HepG2 (cell line): ENCODE measurements around the gene TOR2A. TPM values are rescaled to one million over a fixed set of nuclear protein-coding genes. Genes with fewer than 3 reads are reported as not detected.

ENCODE experiments used
- ATAC-seq: fragments of 200-7000 bp; cut with Tn5 transposase; 3 replicates; pipeline ENCODE4 v1.9.1; 2020; ENCODE audit warnings: mild to moderate bottlenecking, moderate library complexity
- BruUV-seq: library from RNA; stranded (reverse); fragments of 400-500 nt; replicated peaks from 2 replicates; lab custom pipeline; 2021; lab: Mats Ljungman, UMichigan
- CTCF ChIA-PET: fragments of 300-600 bp; formaldehyde crosslinking; extraction: SDS; loops from one replicate; lab custom pipeline; 2021; ENCODE audit warnings: low total read pairs, inconsistent platforms, low intra/inter-chr PET ratio; lab: Yijun Ruan, JAX
- POLR2A ChIA-PET: fragments of 350-600 bp; sonication (Branson Sonifier 250); formaldehyde crosslinking; loops from one replicate; lab custom pipeline; 2020; ENCODE audit warnings: antibody characterized with exemption, inconsistent platforms; lab: Yijun Ruan, JAX
- DNase-seq: peaks from one replicate; pipeline ENCODE4 v3.0.0-alpha.2; 2015; ENCODE audit warnings: low spot score
- FAIRE-seq: peaks from 3 replicates; lab custom pipeline; 2011; peaks lifted over from hg19 to GRCh38; lab: Jason Lieb, UNC
- H2AFZ ChIP-seq: one replicate; pipeline ENCODE4 v1.6.1; 2011; ENCODE audit warnings: low read length, inconsistent platforms
- H3K27ac ChIP-seq: fragments of 300-600 bp; 3 replicates; pipeline ENCODE4 v1.8.0; 2011; ENCODE audit warnings: mixed run types, mild to moderate bottlenecking, mixed read lengths, low read length, inconsistent platforms; ENCODE audit not compliant: insufficient read depth; ENCODE audit errors: extremely low read length
- H3K27me3 ChIP-seq, 2 experiments: fragments of 200-600 bp in 1 of 2; 2 replicates in 1 of 2; 3 replicates in 1 of 2; pipeline versions ENCODE4 v1.6.0 to v1.8.0; 2011; ENCODE audit warnings: low read length in 2 of 2, mild to moderate bottlenecking in 2 of 2, moderate library complexity in 2 of 2, inconsistent platforms in 1 of 2; ENCODE audit not compliant: insufficient read depth in 2 of 2, control insufficient read depth in 1 of 2
- H3K36me3 ChIP-seq, 2 experiments: fragments of 200-600 bp in 1 of 2; replicated peaks in 1 of 2; 2 replicates in 1 of 2; 3 replicates in 1 of 2; pipeline versions ENCODE4 v1.5.1 to v1.8.0; 2011; ENCODE audit warnings: low read length in 2 of 2, inconsistent platforms in 1 of 2; ENCODE audit not compliant: insufficient read depth in 2 of 2, control insufficient read depth in 1 of 2
- H3K4me1 ChIP-seq: 2 replicates; pipeline ENCODE4 v1.5.1; 2012; ENCODE audit warnings: low read length, inconsistent platforms; ENCODE audit not compliant: insufficient read depth
- H3K4me2 ChIP-seq: 2 replicates; pipeline ENCODE4 v1.6.0; 2011; ENCODE audit warnings: low read depth, low read length, inconsistent platforms
- H3K4me3 ChIP-seq, 3 experiments: fragments of 200-600 bp in 1 of 3; sonication (generic), shearing (Covaris generic) in 1 of 3; replicated peaks in 1 of 3; 2 replicates each; pipeline ENCODE4 v1.5.1; 2011 to 2016; ENCODE audit warnings: low read length in 3 of 3, inconsistent platforms in 2 of 3, low read depth in 2 of 3, mild to moderate bottlenecking in 2 of 3, control low read depth in 1 of 3, mixed read lengths in 1 of 3; ENCODE audit not compliant: insufficient read depth in 1 of 3
- H3K79me2 ChIP-seq: one replicate; pipeline ENCODE4 v1.6.1; 2011; ENCODE audit warnings: low read length, inconsistent platforms; ENCODE audit not compliant: insufficient read depth
- H3K9ac ChIP-seq: 2 replicates; pipeline ENCODE4 v1.6.0; 2011; ENCODE audit warnings: mild to moderate bottlenecking, low read depth, low read length, inconsistent platforms; ENCODE audit not compliant: insufficient read depth
- H3K9me3 ChIP-seq: 2 replicates; pipeline ENCODE4 v1.5.1; 2012; ENCODE audit warnings: mild to moderate bottlenecking, low read length
- H4K20me1 ChIP-seq: 2 replicates; pipeline ENCODE4 v1.6.0; 2011; ENCODE audit warnings: inconsistent platforms, mild to moderate bottlenecking, low read length, moderate library complexity; ENCODE audit not compliant: insufficient read depth
- AHR ChIP-seq: IDR thresholded peaks from 2 replicates; pipeline ENCODE4 v1.6.1; 2018; ENCODE audit warnings: missing genetic modification reagents, missing compliant biosample characterization
- HOXA7 ChIP-seq: sonication (generic); formaldehyde crosslinking; IDR thresholded peaks from 2 replicates; pipeline ENCODE4 v1.8.1; 2022; ENCODE audit warnings: mild to moderate bottlenecking, missing genetic modification reagents, moderate library complexity
- ZMYM3 ChIP-seq: sonication (generic); formaldehyde crosslinking; IDR thresholded peaks from 2 replicates; pipeline ENCODE4 v1.5.1; 2020; ENCODE audit warnings: mild to moderate bottlenecking, missing genetic modification reagents
- ZNF570 ChIP-seq: sonication (generic); formaldehyde crosslinking; IDR thresholded peaks from 2 replicates; pipeline ENCODE4 v1.4.0; 2020; ENCODE audit warnings: mild to moderate bottlenecking, missing genetic modification reagents, borderline replicate concordance
- ZNF629 ChIP-seq: sonication (generic); formaldehyde crosslinking; conservative IDR thresholded peaks from 2 replicates; pipeline ENCODE4 v1.5.0; 2020; ENCODE audit warnings: missing genetic modification reagents
- WGBS: methylation state at CpG from one replicate; pipeline ENCODE4 v1.1.6; 2017; ENCODE audit warnings: low lambda C conversion rate; 5-methylcytosine and 5-hydroxymethylcytosine counted together
- in situ Hi-C: cut with HindIII; loops from 2 replicates; pipeline ENCODE4 v1.10.0; 2017; ENCODE audit warnings: low pct_unique_long_range_greater_than_20kb; ENCODE audit not compliant: extremely low pct_ligation_motif_present
- intact Hi-C: fragments of 100-400 bp; cut with micrococcal nuclease; formaldehyde crosslinking; loops from one replicate; pipeline ENCODE4 v1.10.0; 2022; ENCODE audit not compliant: unreplicated experiment
- polyA plus RNA-seq, 8 experiments: library from polyadenylated mRNA; depleted of rRNA in 3 of 8; stranded (reverse) in 7 of 8; unstranded in 1 of 8; fragments of >200 nt; fragmentation: Illumina TruSeq in 4 of 8; extraction: Trizol in 4 of 8; gene quantifications; 2 replicates each; pipeline versions ENCODE4 v1.2.1 to v1.2.3, GENCODE V29; 2011 to 2016; ENCODE audit warnings: low read depth in 4 of 8, missing spikeins in 1 of 8, mixed read lengths in 1 of 8; ENCODE audit not compliant: insufficient read depth in 1 of 8
- total RNA-seq, 5 experiments: library from RNA; depleted of rRNA; stranded (reverse); fragments of >200 nt; fragmentation: Illumina TruSeq; extraction: Trizol; gene quantifications; 2 replicates each; pipeline ENCODE4 v1.2.3, GENCODE V29; 2016; ENCODE audit warnings: low read depth in 1 of 5
- TF ChIP-seq, protein P1 (sequence below), 2 experiments: sonication (generic) in 1 of 2; formaldehyde crosslinking in 1 of 2; IDR thresholded peaks; 2 replicates each; pipeline versions ENCODE4 v1.4.0 to v1.6.1; 2016 to 2020; ENCODE audit warnings: borderline replicate concordance in 1 of 2, low read depth in 1 of 2, mild to moderate bottlenecking in 1 of 2, missing genetic modification reagents in 1 of 2

Gene TOR2A
- total and polyA plus RNA-seq, 2 of the 13 experiments (the other 11 are each of a cell fraction or from before 2014, with no cell fraction given) = 3.5 to 7.2 TPM

DNA sequence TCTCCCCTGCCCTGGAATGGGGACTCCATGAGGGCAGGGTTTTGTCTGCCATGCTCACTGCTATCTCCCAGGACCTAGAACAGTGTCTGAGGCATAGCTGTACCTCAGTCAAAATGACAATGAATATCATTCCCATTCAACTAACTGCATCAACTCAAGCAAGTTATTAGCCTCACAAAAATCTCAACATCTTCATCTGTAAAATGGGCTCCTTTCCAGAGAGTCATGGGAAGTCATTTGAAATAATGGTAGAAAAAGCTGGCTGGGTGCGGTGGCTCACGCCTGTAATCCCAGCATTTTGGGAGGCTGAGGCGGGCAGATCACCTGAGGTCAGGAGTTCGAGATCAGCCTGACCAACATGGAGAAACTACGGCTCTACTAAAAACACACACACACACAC is 34.0 kb upstream of the TOR2A start:
- BruUV-seq = no TSS peak
- Histone ChIP-seq H3K4me3 (no peak overlapping the region), H2AFZ (no peak overlapping the region), H3K9me3 (no peaks in the 10 kb centered on the region), H3K27ac (no peak overlapping the region), H3K9ac (no peak overlapping the region), H3K27me3 (peaks cover 2 to 40% of the 10 kb centered on the region in 2 experiments; a peak in 3 of 5 replicates), H3K4me1 (peaks cover 9% of the 10 kb centered on the region), H3K36me3 (no peaks in the 10 kb centered on the region), H4K20me1 (no peaks in the 10 kb centered on the region), H3K4me2 (no peak overlapping the region), H3K79me2 (no peaks in the 10 kb centered on the region)
- DNase-seq = no peak
- ChIA-PET POLR2A (no interaction called here), CTCF (no interaction called here)
- in situ Hi-C loops (no loop called here), intact Hi-C loops (no loop called here)
- no peak for FAIRE-seq
- ATAC-seq = no peak
- WGBS = 37% methylated on average over 5 of the region's 5 CpGs
- TF ChIP-seq ZNF629 (peak; percentile 71), AHR (CRISPR knock-in tag) (no peak), ZMYM3 (CRISPR knock-in tag) (0 out of 2 replicates have a peak, but pooled peaks have one; percentile 14), ZNF570 (CRISPR knock-in tag) (no peak), HOXA7 (CRISPR knock-in tag) (no peak)
- TF ChIP-seq, protein P1, sequence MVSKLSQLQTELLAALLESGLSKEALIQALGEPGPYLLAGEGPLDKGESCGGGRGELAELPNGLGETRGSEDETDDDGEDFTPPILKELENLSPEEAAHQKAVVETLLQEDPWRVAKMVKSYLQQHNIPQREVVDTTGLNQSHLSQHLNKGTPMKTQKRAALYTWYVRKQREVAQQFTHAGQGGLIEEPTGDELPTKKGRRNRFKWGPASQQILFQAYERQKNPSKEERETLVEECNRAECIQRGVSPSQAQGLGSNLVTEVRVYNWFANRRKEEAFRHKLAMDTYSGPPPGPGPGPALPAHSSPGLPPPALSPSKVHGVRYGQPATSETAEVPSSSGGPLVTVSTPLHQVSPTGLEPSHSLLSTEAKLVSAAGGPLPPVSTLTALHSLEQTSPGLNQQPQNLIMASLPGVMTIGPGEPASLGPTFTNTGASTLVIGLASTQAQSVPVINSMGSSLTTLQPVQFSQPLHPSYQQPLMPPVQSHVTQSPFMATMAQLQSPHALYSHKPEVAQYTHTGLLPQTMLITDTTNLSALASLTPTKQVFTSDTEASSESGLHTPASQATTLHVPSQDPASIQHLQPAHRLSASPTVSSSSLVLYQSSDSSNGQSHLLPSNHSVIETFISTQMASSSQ (IDR thresholded peaks at IDR 0.05; ENCODE audit: low read depth) = no peak
- TF ChIP-seq, protein P1 (CRISPR knock-in tag; IDR thresholded peaks at IDR 0.05; ENCODE audit: borderline replicate concordance) = no peak
